Prostate gland (tissue), 2 donors: ENCODE measurements around the gene TMEM219.

ENCODE experiments used
- CTCF ChIP-seq, 4 experiments: fragments of 200-600 bp in 2 of 4; fragments of 450-650 bp in 2 of 4; sonication (generic) in 2 of 4; IDR thresholded peaks; 1 replicate in 3 of 4; 2 replicates in 1 of 4; pipeline ENCODE4 v1.5.1; 2016 to 2019; ENCODE audit warnings: antibody characterized with exemption in 4 of 4, mild to moderate bottlenecking in 2 of 4, moderate library complexity in 2 of 4
- POLR2A ChIP-seq: fragments of 450-650 bp; IDR thresholded peaks from one replicate; pipeline ENCODE4 v1.6.1; 2016; ENCODE audit warnings: antibody characterized with exemption, mild to moderate bottlenecking
- POLR2AphosphoS5 ChIP-seq: sonication (generic); formaldehyde crosslinking; IDR thresholded peaks from one replicate; pipeline ENCODE4 v1.6.1; 2017; ENCODE audit warnings: antibody characterized with exemption

DNA sequence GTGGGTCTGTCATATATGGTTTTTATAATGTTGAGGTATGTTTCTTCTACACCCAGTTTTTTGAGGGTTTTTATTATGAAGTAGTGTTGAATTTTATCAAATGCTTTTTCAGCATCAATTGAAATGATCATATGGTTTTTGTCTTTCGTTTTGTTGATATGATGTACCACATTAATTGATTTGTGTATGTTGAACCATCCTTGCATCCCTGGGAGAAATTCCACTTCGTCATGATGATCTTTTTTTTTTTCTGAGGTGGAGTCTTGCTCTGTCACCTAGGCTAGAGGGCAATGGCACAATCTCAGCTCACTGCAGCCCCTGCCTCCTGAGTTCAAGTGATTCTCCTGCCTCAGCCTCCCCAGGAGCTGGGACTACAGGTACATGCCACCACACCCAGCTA, 14.0 kb upstream of the TMEM219 start:
- TF ChIP-seq POLR2A (no peak), POLR2AphosphoS5 (no peak), CTCF (IDR thresholded peaks at IDR 0.05) (no peak)
